ENCODE data around the gene SCO2. TPM values are rescaled to one million over a fixed set of nuclear protein-coding genes. Genes with fewer than 3 reads are reported as not detected.
"Not testable (repeated sequence)": the region's sequence is repeated elsewhere in the genome, so short reads cannot be mapped to it uniquely, and the experiment has no call there.

Gene SCO2
- total RNA-seq, 1 experiment from 2014 or later = 3.2 TPM

GRCh38 chr22:50528682-50529415, 3.5 kb upstream of the SCO2 start:
- Histone ChIP-seq H3K9me3 (no peaks in the 10 kb centered on the region), H3K27me3 (no peaks in the 10 kb centered on the region), H3K36me3 (peaks cover 12% of the 10 kb centered on the region), H3K4me3 (peak overlapping the region; percentile 59)
- no peak for DNase-seq

GRCh38 chr22:50527921-50528681, 2.7 kb upstream of the SCO2 start:
- Histone ChIP-seq H3K4me3 (no peak overlapping the region), H3K27me3 (no peaks in the 10 kb centered on the region), H3K36me3 (peaks cover 19% of the 10 kb centered on the region), H3K9me3 (no peaks in the 10 kb centered on the region)
- no peak for DNase-seq

GRCh38 chr22:50526834-50527801, 1.7 kb upstream of the SCO2 start:
- Histone ChIP-seq H3K4me3 (peak overlapping the region; percentile 63), H3K36me3 (peaks cover 21% of the 10 kb centered on the region), H3K27me3 (no peaks in the 10 kb centered on the region), H3K9me3 (no peaks in the 10 kb centered on the region)
- peak; percentile 91 for DNase-seq

GRCh38 chr22:50526108-50526833, 873 bp upstream of the SCO2 start:
- DNase-seq = peak; percentile 84
- Histone ChIP-seq H3K4me3 (peak overlapping the region; percentile 63), H3K27me3 (no peaks in the 10 kb centered on the region), H3K9me3 (no peaks in the 10 kb centered on the region), H3K36me3 (peaks cover 21% of the 10 kb centered on the region)

- no peaks in the 10 kb centered on the region for H3K9me3 ChIP-seq
- peaks cover 21% of the 10 kb centered on the region for H3K36me3 ChIP-seq
- H3K4me3 ChIP-seq = peak overlapping the region; percentile 63
- no peak for DNase-seq
- no peaks in the 10 kb centered on the region for H3K27me3 ChIP-seq
Observed at GRCh38 chr22:50525858-50526107, 385 bp upstream of the SCO2 start.

- no peaks in the 10 kb centered on the region for H3K27me3 ChIP-seq
Observed at GRCh38 chr22:50524676-50525103, 708 bp downstream of the SCO2 start.

GRCh38 chr22:50523806-50524675, 1.4 kb downstream of the SCO2 start:
- Histone ChIP-seq H3K9me3 (no peaks in the 10 kb centered on the region), H3K4me3 (peak overlapping the region; percentile 63), H3K27me3 (no peaks in the 10 kb centered on the region), H3K36me3 (peaks cover 32% of the 10 kb centered on the region)
- DNase-seq = no peak

More at GRCh38 chr22:50524676-50525103, 708 bp downstream of the SCO2 start:
- Histone ChIP-seq H3K9me3 (no peaks in the 10 kb centered on the region), H3K4me3 (peak overlapping the region; percentile 63), H3K36me3 (peaks cover 26% of the 10 kb centered on the region)
- peak; percentile 44 for DNase-seq

- H3K36me3 ChIP-seq = peaks cover 38% of the 10 kb centered on the region
- no peak overlapping the region for H3K4me3 ChIP-seq
- H3K9me3 ChIP-seq = no peaks in the 10 kb centered on the region
- no peak for DNase-seq
- no peaks in the 10 kb centered on the region for H3K27me3 ChIP-seq
Observed at GRCh38 chr22:50523458-50523805, 2.0 kb downstream of the SCO2 start.

GRCh38 chr22:50522806-50523438, 2.5 kb downstream of the SCO2 start:
- DNase-seq = no peak
- H3K4me3 ChIP-seq = no peak overlapping the region
- peaks cover 44% of the 10 kb centered on the region for H3K36me3 ChIP-seq
- H3K9me3 ChIP-seq = no peaks in the 10 kb centered on the region
- H3K27me3 ChIP-seq = no peaks in the 10 kb centered on the region

- Histone ChIP-seq H3K9me3 (no peaks in the 10 kb centered on the region), H3K36me3 (peaks cover 49% of the 10 kb centered on the region), H3K4me3 (no peak overlapping the region), H3K27me3 (no peaks in the 10 kb centered on the region)
- DNase-seq = no peak
Observed at GRCh38 chr22:50522208-50522805, 3.1 kb downstream of the SCO2 start.

GRCh38 chr22:50521710-50522109, 3.7 kb downstream of the SCO2 start:
- no peak for DNase-seq
- no peak overlapping the region for H3K4me3 ChIP-seq
- no peaks in the 10 kb centered on the region for H3K9me3 ChIP-seq
- no peaks in the 10 kb centered on the region for H3K27me3 ChIP-seq
- H3K36me3 ChIP-seq = peaks cover 53% of the 10 kb centered on the region

- H3K27me3 ChIP-seq = no peaks in the 10 kb centered on the region
- H3K9me3 ChIP-seq = no peaks in the 10 kb centered on the region
- no peak overlapping the region for H3K4me3 ChIP-seq
- DNase-seq = no peak
- peaks cover 53% of the 10 kb centered on the region for H3K36me3 ChIP-seq
Observed at GRCh38 chr22:50520826-50521453, 4.5 kb downstream of the SCO2 start.

- H3K36me3 ChIP-seq = peaks cover 53% of the 10 kb centered on the region
- not testable (repeated sequence) for DNase-seq, H3K4me3 ChIP-seq, H3K27me3 ChIP-seq, H3K9me3 ChIP-seq
Observed at GRCh38 chr22:50520184-50520583, 5.2 kb downstream of the SCO2 start.

- Histone ChIP-seq H3K9me3 (no peaks in the 10 kb centered on the region), H3K36me3 (peaks cover 44% of the 10 kb centered on the region), H3K27me3 (no peaks in the 10 kb centered on the region), H3K4me3 (no peak overlapping the region)
- DNase-seq = no peak
Observed at GRCh38 chr22:50519151-50519550, 6.2 kb downstream of the SCO2 start.

All from MG63 (cell line).